HTR-8/SVneo (cell line): Measurements from ENCODE around the gene DOC2B.
"Not testable (repeated sequence)": the region's sequence is repeated elsewhere in the genome, so short reads cannot be mapped to it uniquely, and the experiment has no call there.

Experiments
- DNase-seq: peaks from one replicate; pipeline ENCODE4 v3.0.0; 2011; ENCODE audit warnings: low spot score, mixed read lengths; ENCODE audit not compliant: insufficient read length
- FAIRE-seq: peaks from 2 replicates; lab custom pipeline; 2011; peaks lifted over from hg19 to GRCh38; lab: Jason Lieb, UNC

The DOC2B gene

DNA sequence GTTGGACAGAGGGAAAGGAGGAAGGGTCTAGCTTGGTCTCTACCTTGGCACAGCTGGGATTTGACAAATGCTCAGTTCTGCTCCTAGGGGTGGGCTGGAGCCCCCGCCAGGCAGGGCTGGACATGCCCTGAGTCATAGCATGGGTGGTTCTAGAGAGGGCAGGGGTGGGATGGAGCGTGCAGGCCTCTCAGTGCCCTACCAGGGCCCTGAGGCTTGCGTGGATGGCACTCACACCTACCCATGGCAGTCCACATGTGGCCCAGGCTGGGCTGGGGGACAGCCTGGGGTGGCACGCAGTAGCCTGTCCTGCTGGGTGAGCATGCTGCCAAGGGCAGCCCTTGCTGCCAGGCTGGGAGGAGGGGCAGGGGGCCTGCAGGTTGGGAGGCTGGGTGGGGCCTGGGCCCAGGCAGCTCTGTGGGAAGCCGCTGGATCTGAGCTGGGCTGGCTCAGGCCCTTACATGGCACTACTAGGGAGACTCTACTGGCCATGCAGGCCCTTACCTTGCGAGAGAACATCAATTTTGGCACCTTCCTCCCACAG, 11.2 kb downstream of the DOC2B start:
- FAIRE-seq (no peak), DNase-seq (no peak)

DNA sequence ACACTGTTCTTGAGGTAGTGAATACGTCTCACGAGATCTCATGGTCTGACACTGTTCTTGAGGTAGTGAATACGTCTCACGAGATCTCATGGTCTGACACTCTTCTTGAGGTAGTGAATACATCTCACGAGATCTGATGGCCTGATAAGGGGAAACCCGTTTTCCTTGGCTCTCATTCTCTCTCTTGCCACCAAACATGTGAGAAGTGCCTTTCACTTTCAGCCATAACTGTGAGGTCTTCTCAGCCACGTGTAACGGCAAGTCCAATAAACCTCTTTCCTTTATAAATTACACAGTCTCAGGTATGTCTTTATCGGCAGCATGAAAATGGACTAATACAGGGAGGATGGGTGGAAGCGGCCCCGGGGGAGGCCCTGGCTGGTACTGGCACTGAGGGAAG, 12.8 kb downstream of the DOC2B start:
- not testable (repeated sequence) for DNase-seq, FAIRE-seq

DNA sequence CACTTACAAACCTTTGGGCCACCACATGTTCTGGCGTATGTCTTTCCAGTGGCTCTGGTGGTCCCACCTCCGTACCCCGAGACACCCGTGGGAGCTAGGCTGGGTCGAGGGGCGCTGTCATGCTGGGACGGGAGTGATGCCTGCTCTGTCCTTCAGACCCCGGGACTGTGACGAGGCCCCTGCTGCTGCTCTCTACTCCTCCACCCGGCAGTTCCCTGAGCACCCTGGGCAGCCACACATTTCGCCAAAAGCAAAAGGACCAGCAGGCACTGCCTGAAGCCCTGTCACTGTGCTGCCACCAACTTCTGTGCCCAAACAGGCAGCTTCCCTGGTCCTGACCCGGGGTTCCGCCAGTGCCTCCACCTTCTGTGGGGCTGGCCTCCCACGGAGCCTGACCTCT, 15.5 kb downstream of the DOC2B start:
- FAIRE-seq (no peak), DNase-seq (no peak)

DNA sequence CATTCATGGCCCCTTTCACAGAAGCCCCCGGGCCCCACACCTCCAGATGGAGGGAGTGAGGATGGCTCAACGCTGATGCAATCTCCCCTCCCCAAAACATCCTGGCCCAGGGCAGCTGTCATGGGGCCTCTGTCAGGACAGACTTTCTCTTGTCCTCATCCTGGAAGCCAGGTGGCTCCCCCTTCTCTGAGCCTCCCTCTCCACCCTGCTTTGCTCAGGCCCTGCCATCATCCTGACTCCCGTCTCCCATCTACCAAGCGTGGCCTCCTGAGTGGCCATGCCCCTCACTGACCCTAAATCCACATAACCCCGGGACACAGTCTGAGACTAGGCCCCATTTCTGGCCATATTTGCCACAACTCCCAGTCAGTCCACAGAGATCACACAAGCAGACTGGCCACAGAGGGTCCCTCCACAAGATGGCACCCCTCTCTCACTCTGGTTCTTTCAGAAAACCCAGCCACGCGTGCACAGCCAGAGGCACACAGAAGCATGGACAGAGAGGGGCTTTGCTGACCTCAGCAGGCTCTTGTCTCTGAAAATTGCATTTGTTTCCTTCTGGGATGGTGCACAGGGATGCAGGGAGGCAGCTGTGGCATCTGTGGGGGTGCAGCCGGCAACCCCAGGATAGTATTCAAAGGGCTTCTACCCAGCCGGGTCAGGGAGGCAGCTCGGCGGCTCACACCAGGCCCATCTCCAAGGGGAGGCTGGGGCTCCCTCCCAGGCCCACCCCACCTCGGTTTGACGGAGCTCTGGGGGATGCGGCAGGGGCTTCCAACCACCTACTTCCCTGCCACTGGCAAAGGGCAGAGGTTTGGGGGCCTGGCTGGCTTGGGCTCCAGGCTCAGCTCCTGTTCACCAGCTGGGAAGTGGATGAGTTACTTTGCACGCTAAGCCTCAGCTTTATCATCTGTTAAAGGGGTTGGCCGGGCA, 16.9 kb downstream of the DOC2B start:
- DNase-seq (peak; percentile 65), FAIRE-seq (peak; percentile 42)

DNA sequence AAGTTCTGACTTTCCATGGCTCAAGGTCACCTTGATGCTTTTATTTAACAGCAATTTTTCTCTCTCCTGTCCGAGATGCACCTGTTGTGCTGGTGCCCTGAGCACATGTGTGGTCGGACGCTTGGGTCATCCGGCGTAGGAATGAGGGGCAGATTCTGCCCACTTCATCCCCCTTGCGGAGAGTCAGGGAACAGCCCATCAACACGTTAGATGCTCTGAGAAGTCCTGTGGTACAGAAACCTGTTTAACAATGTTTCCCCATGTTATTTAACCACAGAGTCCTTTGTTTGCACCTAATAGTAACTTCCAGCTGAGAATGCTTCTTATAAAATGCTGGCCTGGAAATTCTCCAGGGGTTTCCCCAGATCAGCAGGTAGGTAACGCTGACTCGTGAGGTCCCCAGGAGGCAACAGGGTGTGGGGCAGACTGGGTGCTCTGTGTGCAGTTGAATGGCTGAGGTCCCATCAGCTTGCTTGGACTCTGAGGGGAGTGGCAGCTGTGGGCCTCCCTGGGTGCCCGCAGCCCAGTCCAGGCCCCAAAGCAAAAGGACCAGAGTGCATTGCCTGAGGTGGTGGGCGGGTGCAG, 17.8 kb downstream of the DOC2B start:
- FAIRE-seq, result no peak

DNA sequence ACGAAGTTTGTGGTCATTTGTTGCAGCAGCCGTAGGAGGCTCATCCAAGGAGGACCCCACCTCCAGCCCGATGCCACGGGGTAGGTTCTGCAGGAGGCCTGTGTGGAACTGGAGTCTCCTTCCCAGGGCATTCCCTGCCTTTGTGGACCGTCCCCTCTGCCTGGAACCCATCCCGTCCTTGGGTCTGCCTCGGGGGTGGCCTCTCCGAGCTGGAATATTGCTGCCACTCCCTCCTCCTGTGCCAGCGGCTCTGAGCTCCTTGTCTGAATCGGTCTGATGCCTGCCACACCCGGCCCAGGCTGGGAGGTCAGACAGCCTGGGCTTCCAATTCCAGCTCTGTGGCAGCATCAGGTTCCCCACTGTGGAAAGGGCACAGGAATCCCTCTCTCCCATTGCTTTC, 18.8 kb downstream of the DOC2B start:
- DNase-seq, result no peak
- FAIRE-seq, result no peak

More for the DNA sequence above, 17.8 kb downstream of the DOC2B start:
- DNase-seq, result no peak

DNA sequence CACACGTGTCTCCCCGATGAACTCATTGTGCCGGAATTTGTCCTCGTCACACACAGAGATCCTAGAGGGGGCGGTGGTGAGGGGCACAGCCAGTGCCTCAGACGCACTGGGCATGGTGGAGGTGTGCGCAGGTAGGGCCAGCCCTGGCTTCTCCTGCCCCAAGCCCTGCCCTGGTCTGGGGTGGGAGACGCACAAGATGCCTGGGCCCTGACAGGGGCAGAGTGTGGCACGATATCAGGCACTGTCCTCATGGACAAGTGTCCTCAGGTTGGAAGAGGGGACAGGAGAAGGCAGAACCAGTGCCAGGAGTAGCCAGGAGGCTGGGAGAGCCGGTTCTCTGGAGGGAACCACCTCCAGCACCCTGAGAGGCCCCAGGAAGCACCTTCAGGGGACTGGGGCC, 20.0 kb downstream of the DOC2B start:
- FAIRE-seq (no peak), DNase-seq (no peak)

DNA sequence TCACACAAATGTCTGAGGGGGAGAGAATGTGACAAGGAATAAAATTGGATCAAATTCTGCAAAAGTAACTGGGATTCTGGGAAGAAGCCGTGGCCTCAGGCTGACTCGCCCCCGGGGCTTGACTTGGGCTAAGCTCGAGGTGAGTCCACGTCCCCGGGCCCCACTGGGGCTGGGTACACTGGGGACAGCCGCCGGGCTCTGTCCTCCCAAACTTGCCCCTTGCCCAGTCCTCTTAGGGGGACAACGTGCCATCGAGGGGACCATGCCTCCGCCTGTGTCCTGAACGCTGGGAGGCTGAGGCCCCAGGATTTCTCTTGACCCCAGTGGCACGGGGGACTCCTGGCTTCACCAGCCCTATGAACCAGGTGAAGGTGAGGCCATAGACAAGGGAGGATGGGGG, 21.1 kb downstream of the DOC2B start:
- no peak for FAIRE-seq

DNA sequence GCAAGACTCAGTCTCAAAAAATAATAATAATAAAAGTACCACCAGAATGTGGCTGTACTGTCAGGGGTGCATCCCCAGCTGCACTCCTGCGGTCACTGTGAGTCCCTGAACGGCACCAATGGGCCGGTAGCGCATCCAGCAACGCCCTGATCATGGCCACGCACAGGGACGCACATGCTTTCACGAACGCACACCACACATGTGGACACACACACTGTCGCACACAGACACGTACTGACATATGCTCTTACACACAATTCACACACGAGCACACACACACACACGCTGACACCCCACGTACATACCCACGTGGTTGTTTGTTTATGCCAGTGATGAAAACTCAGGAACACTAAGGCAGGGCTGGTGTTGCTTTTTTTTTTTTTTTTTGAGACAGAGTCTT, 21.8 kb downstream of the DOC2B start:
- DNase-seq, result no peak
- peak; percentile 42 for FAIRE-seq

More for the DNA sequence above, 21.1 kb downstream of the DOC2B start:
- DNase-seq, result no peak

DNA sequence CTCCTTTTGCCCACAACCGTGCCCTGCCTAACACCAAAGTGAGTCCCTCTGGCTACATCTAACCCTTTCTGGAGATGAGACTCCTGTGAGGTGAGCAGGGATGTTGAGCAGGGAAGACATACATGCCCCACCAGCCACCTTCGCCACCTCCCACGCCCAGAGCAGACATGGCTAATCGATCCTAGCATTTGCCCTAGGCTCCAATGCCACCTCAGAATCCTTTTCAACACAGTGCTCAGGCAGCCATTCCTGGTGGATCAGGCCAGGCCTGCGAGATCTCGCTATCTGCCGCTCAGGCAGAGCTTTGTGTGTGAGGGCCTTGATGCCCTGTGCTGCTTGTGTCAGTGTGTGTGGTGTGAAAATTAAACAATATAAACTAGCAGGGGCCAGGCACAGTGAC, 23.1 kb downstream of the DOC2B start:
- FAIRE-seq (peak; percentile 9), DNase-seq (no peak)

DNA sequence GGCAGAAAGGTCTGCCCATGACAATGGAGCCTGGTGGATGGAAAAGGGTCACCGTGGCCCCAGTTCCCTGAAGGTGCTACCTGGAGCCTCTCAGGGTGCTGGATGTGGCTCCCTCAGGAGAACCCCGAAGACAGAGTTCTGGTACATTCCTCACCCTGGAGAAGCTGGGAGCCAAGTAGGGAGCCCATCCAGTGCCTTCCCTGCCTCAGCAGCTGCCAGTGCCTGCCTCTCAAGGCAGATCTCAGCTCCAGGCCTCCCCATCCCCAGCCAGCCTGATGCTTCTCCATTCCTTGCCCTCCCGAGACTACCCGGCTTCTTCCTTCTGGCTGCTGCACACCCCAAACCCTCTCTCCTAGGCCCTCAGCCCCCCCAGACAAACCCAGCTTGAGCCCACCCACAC, 23.5 kb downstream of the DOC2B start:
- FAIRE-seq (no peak), DNase-seq (no peak)

DNA sequence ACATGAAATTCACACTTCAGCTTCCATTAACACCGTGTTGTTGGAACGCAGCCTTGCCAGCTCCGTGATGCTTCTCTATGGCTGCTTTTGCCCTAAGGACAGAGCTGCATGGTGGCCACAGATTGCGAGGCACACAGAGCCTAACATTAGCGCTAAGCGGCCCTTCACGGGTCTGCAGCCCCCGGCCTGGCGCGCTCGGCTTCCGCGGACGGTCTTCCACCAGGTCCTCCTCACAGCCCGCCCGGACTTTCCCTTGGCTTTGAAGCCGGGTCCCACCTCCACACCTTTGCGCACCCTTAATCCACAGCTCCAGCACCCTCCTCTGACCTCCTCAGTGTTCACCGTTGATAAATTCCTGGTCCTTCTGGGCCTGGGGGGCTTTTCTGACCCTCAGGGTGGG, 24.5 kb downstream of the DOC2B start:
- FAIRE-seq, result no peak
- no peak for DNase-seq

DNA sequence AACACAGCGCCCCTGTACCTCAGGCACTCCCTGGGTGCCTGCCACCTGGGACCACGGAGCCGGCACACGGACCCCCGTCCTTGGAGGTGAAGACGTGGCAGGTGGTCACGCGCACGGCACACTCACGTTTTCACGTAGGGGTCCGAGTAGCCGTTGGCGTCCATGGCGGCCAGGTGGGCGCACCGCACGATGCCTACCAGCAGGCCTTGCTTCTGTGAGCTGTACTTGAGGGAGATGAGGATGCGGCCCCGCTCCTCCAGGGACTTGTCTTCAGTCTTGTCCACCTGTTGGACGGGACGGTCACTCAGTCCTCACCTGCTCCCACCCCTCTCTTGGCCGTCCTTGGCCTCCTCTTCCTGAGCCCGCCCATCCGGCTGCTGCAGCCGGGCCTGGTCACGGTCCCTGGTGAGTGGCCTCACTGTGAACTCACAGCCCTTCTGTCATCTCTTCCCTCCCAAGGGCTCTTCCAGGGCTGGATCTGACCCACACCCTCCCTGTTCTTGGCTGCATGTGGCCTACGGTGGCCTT, 25.3 kb downstream of the DOC2B start:
- FAIRE-seq (no peak), DNase-seq (no peak)

DNA sequence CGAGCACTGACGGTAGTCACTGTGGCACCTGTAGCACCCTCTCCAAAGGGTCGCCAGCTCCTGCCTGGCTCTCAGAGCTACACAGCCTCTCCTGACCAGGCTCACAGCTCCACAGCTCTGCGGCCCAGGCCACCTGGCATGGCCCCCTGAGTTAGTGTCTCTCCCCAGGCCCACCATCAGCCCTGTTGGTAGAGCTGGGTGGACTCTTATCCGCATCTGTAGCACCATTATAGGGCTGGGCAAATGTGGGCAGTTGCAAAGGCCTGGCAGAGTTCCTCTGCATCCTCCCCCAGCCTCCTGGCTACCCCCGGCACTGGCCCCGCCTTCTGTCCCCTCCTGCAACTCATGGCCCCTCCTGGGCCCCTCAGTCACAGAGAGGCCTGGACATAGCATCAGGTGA, 25.9 kb downstream of the DOC2B start:
- FAIRE-seq (no peak), DNase-seq (no peak)

DNA sequence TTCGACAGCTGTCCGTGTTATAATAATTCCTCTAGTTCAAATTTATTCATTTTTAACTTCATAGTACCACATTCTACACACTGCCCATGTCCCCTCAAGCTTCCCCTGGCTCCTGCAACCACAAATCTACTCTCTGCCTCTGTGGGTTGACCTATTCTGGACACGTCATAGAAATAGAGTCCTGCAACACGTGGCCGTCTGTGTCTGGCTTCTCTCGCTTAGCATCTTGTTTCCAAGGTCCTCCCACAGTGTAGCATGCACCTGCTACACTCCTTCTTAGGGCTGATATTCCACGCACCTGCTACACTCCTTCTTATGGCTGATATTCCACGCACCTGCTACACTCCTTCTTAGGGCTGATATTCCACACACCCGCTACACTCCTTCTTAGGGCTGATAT, 27.6 kb downstream of the DOC2B start:
- DNase-seq, result no peak
- no peak for FAIRE-seq

DNA sequence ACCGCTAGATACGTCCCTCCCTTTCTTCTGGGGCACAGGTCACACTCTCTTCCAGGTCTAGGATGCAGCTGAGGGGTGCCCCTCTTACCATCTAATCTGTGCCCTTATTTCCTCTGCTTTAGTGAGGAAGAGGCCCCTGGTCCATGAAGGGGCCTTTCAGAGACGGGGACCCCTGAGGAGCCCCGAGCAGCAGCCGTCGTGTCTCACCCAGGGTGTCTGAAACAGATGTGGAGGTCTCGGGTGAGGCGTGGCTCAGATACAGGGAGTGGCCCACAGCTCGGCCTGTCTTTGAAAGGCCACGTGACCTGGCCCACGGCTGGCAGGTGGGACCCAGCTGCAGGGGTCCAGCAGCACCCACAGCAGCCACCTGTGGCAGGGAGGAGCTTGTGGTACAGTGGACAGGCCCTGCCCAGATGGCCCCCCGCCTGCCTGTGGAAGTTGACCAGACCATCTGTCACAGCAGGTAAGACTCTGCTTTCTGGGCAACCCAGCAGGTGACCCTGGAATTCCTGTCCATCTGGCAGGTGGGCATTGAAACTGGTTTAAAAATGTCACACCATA, 28.5 kb downstream of the DOC2B start:
- DNase-seq (no peak), FAIRE-seq (no peak)

DNA sequence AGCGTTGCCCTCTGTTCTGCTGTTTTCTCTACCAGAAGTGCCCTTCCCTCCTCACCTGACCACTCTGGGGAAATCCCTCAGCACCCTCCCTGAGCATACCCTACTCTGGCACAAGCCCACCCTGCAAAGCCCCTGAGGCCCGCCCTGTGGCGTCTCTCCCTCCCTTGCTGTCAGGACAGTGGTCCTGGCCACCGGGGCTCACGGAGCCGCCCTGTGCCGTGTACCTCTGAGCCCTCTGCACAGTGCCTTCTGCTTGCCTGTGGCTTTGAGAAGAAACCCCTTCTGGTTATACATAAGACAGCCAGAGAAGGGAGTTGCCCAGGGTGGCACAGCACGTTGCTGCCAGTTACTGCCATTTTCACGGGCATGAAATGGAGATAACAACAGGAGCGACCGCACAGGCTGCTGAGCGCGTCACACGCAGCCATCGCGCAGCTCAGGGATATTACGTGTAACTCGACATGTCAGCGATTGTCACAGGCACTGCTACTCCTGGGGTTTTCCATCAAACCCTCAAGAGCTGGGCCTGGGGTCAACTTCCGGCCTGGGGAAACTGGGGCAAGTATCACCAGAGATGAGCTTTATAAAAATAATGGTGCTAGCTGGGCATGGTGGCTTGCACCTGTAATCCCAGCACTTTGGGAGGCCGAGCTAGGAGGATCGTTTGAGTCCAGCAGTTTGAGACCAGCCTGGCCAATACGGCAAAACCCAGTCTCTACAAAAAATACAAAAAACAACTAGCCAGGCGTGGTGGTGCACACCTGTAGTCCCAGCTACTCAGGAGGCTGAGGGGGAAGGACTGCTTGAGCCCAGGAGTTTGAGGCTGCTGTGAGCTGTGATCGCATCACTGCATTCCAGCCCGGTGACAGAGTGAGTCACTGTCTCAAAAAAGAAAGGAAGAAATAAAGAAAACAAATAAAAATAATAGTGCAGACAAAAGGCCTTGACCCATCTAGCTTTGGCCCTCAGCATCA, 29.3 kb downstream of the DOC2B start:
- no peak for FAIRE-seq
- DNase-seq, result no peak

DNA sequence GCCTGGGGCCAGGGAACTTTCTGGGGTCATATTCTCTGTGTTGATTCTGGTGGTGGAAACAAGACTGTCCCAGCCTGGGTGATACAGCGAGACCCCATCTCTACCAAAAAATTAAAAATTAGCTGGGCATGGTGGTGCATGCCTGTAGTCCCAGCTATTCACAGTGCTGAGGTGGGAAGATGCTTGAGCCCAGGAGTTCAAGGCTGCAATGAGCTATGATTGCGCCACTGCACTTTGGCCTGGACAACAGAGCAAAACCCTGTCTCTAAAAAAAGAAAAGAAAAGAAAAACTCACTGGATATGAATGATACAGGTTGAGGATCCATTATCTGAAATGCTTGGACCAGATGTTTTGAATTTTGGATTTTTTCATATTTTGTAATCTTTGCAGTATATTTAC, 30.4 kb downstream of the DOC2B start:
- FAIRE-seq (no peak), DNase-seq (no peak)

DNA sequence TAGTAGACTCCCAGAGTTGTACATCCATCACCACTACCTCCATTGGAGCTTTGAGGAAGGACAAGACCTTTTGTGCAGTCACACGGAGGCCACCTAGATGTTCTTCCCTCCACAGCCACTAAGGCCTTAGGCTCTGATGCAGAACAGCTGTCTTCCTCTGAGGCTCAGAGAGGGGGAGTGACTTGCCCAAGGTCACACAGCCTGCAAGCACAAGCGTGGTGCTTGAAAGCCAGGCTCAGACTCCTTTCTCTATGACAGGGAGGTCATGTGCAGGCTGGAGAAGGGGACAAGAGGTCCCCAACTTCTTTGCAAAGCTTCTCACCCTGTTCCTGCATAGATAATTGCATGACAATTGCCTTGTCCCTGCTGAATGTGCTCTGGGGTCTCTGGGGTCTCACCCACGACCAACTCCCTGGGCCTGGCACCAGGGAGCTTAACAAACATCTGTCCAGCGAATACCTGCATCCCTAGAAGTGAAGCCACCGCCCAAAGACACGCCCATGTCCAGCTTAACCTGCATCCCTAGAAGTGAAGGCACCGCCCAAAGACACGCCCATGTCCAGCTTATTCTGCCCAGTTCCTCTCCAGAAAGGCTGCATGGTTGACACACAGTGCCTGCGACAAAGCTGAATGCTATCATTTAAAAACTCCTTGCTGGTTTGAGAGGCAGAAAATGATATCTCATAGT, 31.4 kb downstream of the DOC2B start:
- DNase-seq, result no peak
- no peak for FAIRE-seq
